ENCODE results near the gene DLGAP4.

Gene DLGAP4

GRCh38 chr20:36527331-36528125 lies 221.4 kb downstream of the DLGAP4 start:
- H3K4me2 ChIP-seq (ENCODE audit: low read length, poor library complexity, severe bottlenecking), result no peak overlapping the region
- H3K9me3 ChIP-seq (ENCODE audit: control insufficient read depth, low read length), result no peaks in the 10 kb centered on the region
- H3K23ac ChIP-seq (ENCODE audit: low read length in 2 of 2), result no peak overlapping the region
- H3K14ac ChIP-seq (ENCODE audit: low read length in 2 of 2), result no peak overlapping the region
- H3K4me3 ChIP-seq (ENCODE audit: insufficient read depth in 1 of 2, low read depth in 1 of 2, low read length in 2 of 2), result no peak overlapping the region
- peaks cover 13% of the 10 kb centered on the region for H3K4me1 ChIP-seq (ENCODE audit: control insufficient read depth, insufficient read depth, low read depth, low read length)
- H4K8ac ChIP-seq (ENCODE audit: low read length), result no peak overlapping the region
- H3K9ac ChIP-seq (ENCODE audit: low read length), result no peak overlapping the region
- no peaks in the 10 kb centered on the region for H3K27me3 ChIP-seq (ENCODE audit: control insufficient read depth in 1 of 2, insufficient read depth in 1 of 2, low read length in 2 of 2)
- no peak overlapping the region for H2BK15ac ChIP-seq (ENCODE audit: low read depth, poor library complexity, severe bottlenecking)
- H2AK5ac ChIP-seq (ENCODE audit: low read length, severe bottlenecking), result no peak overlapping the region
- H3K18ac ChIP-seq (ENCODE audit: low read depth in 1 of 2, low read length in 2 of 2), result no peak overlapping the region
- no peak overlapping the region for H2BK120ac ChIP-seq (ENCODE audit: low read depth, low read length)
- H2AFZ ChIP-seq (ENCODE audit: low read depth, low read length), result no peak overlapping the region
- peaks cover 78 to 86% of the 10 kb centered on the region in 2 experiments for H3K36me3 ChIP-seq (ENCODE audit: control insufficient read depth in 1 of 2, insufficient read depth in 2 of 2, low read depth in 1 of 2, low read length in 2 of 2)
- H2BK12ac ChIP-seq (ENCODE audit: low read length in 2 of 2), result no peak overlapping the region
- no peak overlapping the region for H2BK5ac ChIP-seq (ENCODE audit: low read depth, low read length, poor library complexity, severe bottlenecking)
- H3K4ac ChIP-seq (ENCODE audit: low read depth in 1 of 2, low read length in 2 of 2), result no peak overlapping the region
- DNase-seq, result no peak
- no peak overlapping the region for H3K27ac ChIP-seq (ENCODE audit: low read length, poor library complexity, severe bottlenecking)
- H3K79me1 ChIP-seq (replicated peaks; ENCODE audit: low read length, poor library complexity, severe bottlenecking), result peaks cover 16% of the 10 kb centered on the region
- H4K91ac ChIP-seq (ENCODE audit: low read length), result no peak overlapping the region
- 99% methylated on average over 24 of the region's 32 CpGs for WGBS

DNA sequence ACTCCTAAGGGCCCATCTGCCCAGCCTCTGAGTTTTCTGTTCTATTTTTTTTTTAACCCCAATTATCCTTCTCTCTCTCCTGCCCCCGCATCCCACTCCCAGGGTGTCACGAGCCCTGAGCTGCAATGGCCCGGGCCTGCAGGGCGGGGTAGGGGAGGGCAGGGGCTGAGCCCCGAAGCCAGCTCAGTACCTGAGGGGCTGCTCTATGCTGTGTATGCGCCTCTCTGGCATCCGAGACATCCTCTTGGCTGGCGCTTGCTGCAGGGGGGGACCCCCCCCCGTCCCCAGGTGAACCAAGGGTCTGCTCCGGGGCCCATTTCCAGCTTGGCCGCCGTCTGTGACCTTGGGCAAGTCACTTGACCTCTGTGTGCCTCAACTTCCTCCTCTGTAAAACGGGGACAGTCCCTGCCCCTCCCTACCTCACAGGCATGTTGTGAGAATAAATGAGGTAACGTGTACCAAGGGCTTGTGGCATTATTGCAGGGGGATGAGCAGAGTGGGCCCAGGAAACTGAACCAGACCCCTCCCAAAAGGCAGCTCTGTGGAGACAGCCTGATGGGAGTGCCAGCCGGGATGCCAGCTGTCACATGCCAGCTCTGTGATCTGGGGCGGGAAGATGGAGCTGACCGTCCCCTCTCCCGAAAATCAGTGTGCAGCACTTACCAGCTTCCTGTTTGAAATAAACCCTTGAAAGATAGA lies 222.2 kb downstream of the DLGAP4 start:
- Histone ChIP-seq H2BK120ac (ENCODE audit: low read depth, low read length) (no peak overlapping the region), H2BK15ac (ENCODE audit: low read depth, poor library complexity, severe bottlenecking) (no peak overlapping the region), H2BK12ac (ENCODE audit: low read length in 2 of 2) (no peak overlapping the region), H2BK5ac (ENCODE audit: low read depth, low read length, poor library complexity, severe bottlenecking) (no peak overlapping the region), H3K23ac (ENCODE audit: low read length in 2 of 2) (no peak overlapping the region), H3K79me1 (replicated peaks; ENCODE audit: low read length, poor library complexity, severe bottlenecking) (peaks cover 14% of the 10 kb centered on the region), H2AK5ac (ENCODE audit: low read length, severe bottlenecking) (no peak overlapping the region), H3K9me3 (ENCODE audit: control insufficient read depth, low read length) (no peaks in the 10 kb centered on the region), H3K9ac (ENCODE audit: low read length) (no peak overlapping the region), H2AFZ (ENCODE audit: low read depth, low read length) (no peak overlapping the region), H3K18ac (ENCODE audit: low read depth in 1 of 2, low read length in 2 of 2) (no peak overlapping the region), H3K4me1 (ENCODE audit: control insufficient read depth, insufficient read depth, low read depth, low read length) (peaks cover 13% of the 10 kb centered on the region), H3K27me3 (ENCODE audit: control insufficient read depth in 1 of 2, insufficient read depth in 1 of 2, low read length in 2 of 2) (no peaks in the 10 kb centered on the region), H4K91ac (ENCODE audit: low read length) (no peak overlapping the region), H3K4me3 (ENCODE audit: insufficient read depth in 1 of 2, low read depth in 1 of 2, low read length in 2 of 2) (no peak overlapping the region), H3K4me2 (ENCODE audit: low read length, poor library complexity, severe bottlenecking) (no peak overlapping the region), H3K4ac (ENCODE audit: low read depth in 1 of 2, low read length in 2 of 2) (no peak overlapping the region), H4K8ac (ENCODE audit: low read length) (no peak overlapping the region), H3K36me3 (ENCODE audit: control insufficient read depth in 1 of 2, insufficient read depth in 2 of 2, low read depth in 1 of 2, low read length in 2 of 2) (peaks cover 72 to 78% of the 10 kb centered on the region in 2 experiments), H3K27ac (ENCODE audit: low read length, poor library complexity, severe bottlenecking) (no peak overlapping the region), H3K14ac (ENCODE audit: low read length in 2 of 2) (no peak overlapping the region)
- DNase-seq, result no peak
- WGBS, result 96% methylated on average over 17 of the region's 18 CpGs

DNA sequence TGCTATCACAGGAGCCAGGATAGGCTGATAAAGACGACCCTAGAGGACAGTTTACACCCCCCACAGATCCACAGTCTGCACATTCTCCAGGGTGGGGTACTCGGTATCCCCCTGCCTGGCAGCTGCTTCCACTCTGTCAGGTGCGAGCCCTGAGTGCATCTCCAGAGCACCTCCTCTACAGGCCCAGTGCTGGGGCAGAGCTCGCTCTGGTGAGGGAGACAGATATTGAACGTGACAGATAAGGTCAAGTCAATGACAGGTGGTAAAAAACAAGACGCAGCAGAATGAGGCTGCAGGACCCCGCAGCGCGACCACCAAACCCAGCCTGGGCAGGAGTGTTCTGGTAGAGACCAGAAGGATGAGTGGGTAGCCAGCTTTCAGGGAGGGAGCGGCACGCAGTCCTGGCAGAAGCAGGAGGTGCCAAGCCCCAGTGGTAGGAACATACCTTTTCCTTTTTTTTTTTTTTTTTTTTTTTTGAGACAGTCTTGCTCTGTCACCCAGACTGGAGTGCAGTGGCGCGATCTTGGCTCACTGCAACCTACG lies 222.8 kb downstream of the DLGAP4 start:
- Histone ChIP-seq H2BK12ac (ENCODE audit: low read length in 2 of 2) (no peak overlapping the region), H2AK5ac (ENCODE audit: low read length, severe bottlenecking) (no peak overlapping the region), H4K8ac (ENCODE audit: low read length) (no peak overlapping the region), H3K4ac (ENCODE audit: low read depth in 1 of 2, low read length in 2 of 2) (no peak overlapping the region), H3K9me3 (ENCODE audit: control insufficient read depth, low read length) (no peaks in the 10 kb centered on the region), H3K4me1 (ENCODE audit: control insufficient read depth, insufficient read depth, low read depth, low read length) (peaks cover 13% of the 10 kb centered on the region), H3K4me2 (ENCODE audit: low read length, poor library complexity, severe bottlenecking) (no peak overlapping the region), H2AFZ (ENCODE audit: low read depth, low read length) (no peak overlapping the region), H4K91ac (ENCODE audit: low read length) (no peak overlapping the region), H3K14ac (ENCODE audit: low read length in 2 of 2) (no peak overlapping the region), H2BK15ac (ENCODE audit: low read depth, poor library complexity, severe bottlenecking) (no peak overlapping the region), H3K79me1 (replicated peaks; ENCODE audit: low read length, poor library complexity, severe bottlenecking) (peaks cover 14% of the 10 kb centered on the region), H3K23ac (ENCODE audit: low read length in 2 of 2) (no peak overlapping the region), H2BK120ac (ENCODE audit: low read depth, low read length) (no peak overlapping the region), H3K27ac (ENCODE audit: low read length, poor library complexity, severe bottlenecking) (no peak overlapping the region), H2BK5ac (ENCODE audit: low read depth, low read length, poor library complexity, severe bottlenecking) (no peak overlapping the region), H3K4me3 (ENCODE audit: insufficient read depth in 1 of 2, low read depth in 1 of 2, low read length in 2 of 2) (no peak overlapping the region), H3K18ac (ENCODE audit: low read depth in 1 of 2, low read length in 2 of 2) (no peak overlapping the region), H3K9ac (ENCODE audit: low read length) (no peak overlapping the region), H3K36me3 (ENCODE audit: control insufficient read depth in 1 of 2, insufficient read depth in 2 of 2, low read depth in 1 of 2, low read length in 2 of 2) (peaks cover 69 to 72% of the 10 kb centered on the region in 2 experiments), H3K27me3 (ENCODE audit: control insufficient read depth in 1 of 2, insufficient read depth in 1 of 2, low read length in 2 of 2) (no peaks in the 10 kb centered on the region)
- no peak for DNase-seq
- WGBS, result 97% methylated on average over 14 of the region's 14 CpGs

GRCh38 chr20:36532388-36532787 lies 226.2 kb downstream of the DLGAP4 start:
- Histone ChIP-seq H3K18ac (ENCODE audit: low read depth in 1 of 2, low read length in 2 of 2) (no peak overlapping the region), H3K9ac (ENCODE audit: low read length) (no peak overlapping the region), H3K4ac (ENCODE audit: low read depth in 1 of 2, low read length in 2 of 2) (no peak overlapping the region), H2AK5ac (ENCODE audit: low read length, severe bottlenecking) (no peak overlapping the region), H2BK120ac (ENCODE audit: low read depth, low read length) (no peak overlapping the region), H3K27me3 (ENCODE audit: control insufficient read depth in 1 of 2, insufficient read depth in 1 of 2, low read length in 2 of 2) (no peaks in the 10 kb centered on the region), H3K14ac (ENCODE audit: low read length in 2 of 2) (no peak overlapping the region), H3K9me3 (ENCODE audit: control insufficient read depth, low read length) (no peaks in the 10 kb centered on the region), H4K8ac (ENCODE audit: low read length) (no peak overlapping the region), H2AFZ (ENCODE audit: low read depth, low read length) (no peak overlapping the region), H4K91ac (ENCODE audit: low read length) (no peak overlapping the region), H3K4me3 (ENCODE audit: insufficient read depth in 1 of 2, low read depth in 1 of 2, low read length in 2 of 2) (no peak overlapping the region), H3K4me2 (ENCODE audit: low read length, poor library complexity, severe bottlenecking) (no peak overlapping the region), H3K4me1 (ENCODE audit: control insufficient read depth, insufficient read depth, low read depth, low read length) (peaks cover 4% of the 10 kb centered on the region), H2BK5ac (ENCODE audit: low read depth, low read length, poor library complexity, severe bottlenecking) (no peak overlapping the region), H2BK15ac (ENCODE audit: low read depth, poor library complexity, severe bottlenecking) (no peak overlapping the region), H3K79me1 (replicated peaks; ENCODE audit: low read length, poor library complexity, severe bottlenecking) (peaks cover 10% of the 10 kb centered on the region), H3K27ac (ENCODE audit: low read length, poor library complexity, severe bottlenecking) (no peak overlapping the region), H3K36me3 (ENCODE audit: control insufficient read depth in 1 of 2, insufficient read depth in 2 of 2, low read depth in 1 of 2, low read length in 2 of 2) (peaks cover 40 to 41% of the 10 kb centered on the region in 2 experiments), H2BK12ac (ENCODE audit: low read length in 2 of 2) (no peak overlapping the region), H3K23ac (ENCODE audit: low read length in 2 of 2) (no peak overlapping the region)
- WGBS, result 96% methylated on average over 10 of the region's 10 CpGs
- DNase-seq, result no peak
